NCI-H128 (cell line): ENCODE data around the gene ZNF14.
"Not testable (repeated sequence)": the region's sequence is repeated elsewhere in the genome, so short reads cannot be mapped to it uniquely, and the experiment has no call there.

ENCODE experiments used
- DNase-seq: peaks from one replicate; lab custom pipeline; 2025; ENCODE audit not compliant: unreplicated experiment; lab: John Stamatoyannopoulos, UW

The ZNF14 gene

DNA sequence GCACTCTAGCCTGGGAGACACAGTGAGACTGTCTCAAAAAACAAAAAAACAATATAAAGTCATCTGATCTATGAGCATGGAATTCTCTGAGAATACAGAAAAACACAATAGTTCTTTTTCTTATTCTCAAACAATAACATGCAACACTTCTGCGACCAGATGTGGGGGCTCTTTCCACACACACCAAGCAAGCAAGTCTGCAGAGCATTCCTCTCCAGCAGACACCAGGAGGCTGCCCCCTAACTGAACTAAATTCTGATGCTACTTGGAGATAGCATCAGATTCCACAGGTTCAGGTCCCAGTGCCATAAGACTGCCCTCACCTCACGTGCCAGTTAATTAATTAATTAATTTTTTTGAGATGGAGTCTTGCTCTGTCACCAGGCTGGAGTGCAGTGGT lies 36.5 kb downstream of the ZNF14 start:
- DNase-seq = no peak

DNA sequence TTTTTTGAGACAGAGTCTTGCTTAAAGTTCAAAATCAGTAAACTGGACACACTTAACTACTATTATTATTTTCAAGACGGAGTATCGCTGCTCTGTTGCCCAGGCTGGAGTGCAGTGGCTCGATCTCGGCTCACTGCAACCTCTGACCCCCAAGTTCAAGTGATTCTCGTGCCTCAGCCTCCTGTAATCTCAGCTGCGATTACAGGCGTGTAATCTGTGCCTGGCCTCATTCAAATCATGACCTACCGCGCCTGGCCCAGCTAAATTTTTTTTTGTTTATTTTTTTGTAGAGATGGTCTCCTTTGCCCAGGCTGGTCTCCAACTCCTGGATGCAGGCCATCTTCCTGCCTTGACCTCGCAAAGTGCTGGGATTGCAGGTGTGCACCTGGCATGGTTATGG lies 41.2 kb downstream of the ZNF14 start:
- DNase-seq = no peak

DNA sequence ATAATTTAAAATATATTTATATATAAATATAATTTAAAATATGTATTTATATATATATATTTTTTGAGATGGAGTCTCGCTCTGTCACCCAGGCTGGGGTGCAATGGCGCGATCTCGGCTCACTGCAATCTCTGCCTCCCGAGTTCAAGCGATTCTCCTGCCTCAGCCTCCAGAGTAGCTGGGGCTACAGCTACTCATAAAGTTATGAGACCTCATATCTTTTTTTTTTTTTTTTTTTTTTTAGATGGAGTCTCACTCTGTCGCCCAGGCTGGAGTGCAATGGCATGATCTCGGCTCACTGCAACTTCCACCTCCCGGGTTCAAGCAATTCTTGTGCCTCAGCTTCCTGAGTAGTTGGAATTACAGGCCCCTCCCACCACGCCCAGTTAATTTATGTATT lies 43.9 kb downstream of the ZNF14 start:
- not testable (repeated sequence) for DNase-seq

DNA sequence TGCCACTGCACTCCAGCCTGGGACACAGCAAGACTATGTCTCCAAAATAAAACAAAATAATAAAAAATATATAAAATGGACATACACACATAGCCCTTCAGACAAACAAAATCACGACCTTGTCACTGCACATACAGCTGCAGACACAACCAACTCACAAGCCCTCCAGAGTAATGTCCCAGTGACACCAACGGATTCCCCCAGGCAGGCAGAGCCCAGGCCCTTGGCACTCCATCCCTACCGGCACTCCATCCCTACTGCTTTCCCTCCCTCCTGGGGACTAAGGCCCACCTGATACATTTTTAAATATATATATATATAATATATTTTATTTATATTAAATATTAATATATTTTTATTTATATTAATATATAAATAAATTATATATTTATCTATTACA lies 45.8 kb downstream of the ZNF14 start:
- DNase-seq = no peak

DNA sequence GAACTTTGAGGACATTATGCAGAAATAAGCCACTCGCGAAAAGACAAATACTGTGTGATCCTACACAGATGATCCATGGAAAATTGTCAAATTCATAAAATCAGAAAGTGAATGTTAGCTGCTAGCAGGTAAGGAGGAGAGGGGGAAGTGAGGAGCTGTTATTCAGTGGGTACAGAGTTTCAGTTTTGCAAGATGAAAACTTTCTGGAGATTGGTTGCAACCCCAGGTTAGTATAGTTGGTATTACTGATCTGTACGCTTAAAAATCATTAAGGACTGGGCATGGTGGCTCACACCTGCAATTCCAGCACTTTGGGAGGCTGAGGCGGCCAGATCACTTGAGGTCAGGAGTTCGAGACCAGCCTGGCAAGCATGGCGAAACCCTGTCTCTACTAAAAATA lies 46.3 kb downstream of the ZNF14 start:
- DNase-seq = no peak

- not testable (repeated sequence) for DNase-seq
Observed at GRCh38 chr19:19686119-19686518, 46.8 kb downstream of the ZNF14 start.

DNA sequence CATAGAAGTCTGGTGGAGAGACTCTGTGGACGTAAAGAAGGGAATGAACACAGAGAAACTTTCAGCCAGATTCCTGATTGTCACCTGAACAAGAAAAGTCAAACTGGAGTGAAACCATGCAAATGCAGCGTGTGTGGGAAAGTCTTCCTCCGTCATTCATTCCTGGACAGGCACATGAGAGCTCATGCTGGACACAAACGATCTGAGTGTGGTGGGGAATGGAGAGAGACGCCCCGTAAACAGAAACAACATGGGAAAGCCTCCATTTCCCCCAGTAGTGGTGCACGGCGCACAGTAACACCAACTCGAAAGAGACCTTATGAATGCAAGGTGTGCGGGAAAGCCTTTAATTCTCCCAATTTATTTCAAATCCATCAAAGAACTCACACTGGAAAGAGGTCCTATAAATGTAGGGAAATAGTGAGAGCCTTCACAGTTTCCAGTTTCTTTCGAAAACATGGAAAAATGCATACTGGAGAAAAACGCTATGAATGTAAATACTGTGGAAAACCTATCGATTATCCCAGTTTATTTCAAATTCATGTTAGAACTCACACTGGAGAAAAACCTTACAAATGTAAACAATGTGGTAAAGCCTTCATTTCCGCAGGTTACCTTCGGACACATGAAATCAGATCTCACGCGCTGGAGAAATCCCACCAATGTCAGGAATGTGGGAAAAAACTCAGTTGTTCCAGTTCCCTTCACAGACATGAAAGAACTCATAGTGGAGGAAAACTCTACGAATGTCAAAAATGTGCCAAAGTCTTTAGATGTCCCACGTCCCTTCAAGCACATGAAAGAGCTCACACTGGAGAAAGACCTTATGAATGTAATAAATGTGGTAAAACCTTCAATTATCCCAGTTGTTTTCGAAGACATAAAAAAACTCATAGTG lies 53.5 kb downstream of the ZNF14 start:
- no peak for DNase-seq

DNA sequence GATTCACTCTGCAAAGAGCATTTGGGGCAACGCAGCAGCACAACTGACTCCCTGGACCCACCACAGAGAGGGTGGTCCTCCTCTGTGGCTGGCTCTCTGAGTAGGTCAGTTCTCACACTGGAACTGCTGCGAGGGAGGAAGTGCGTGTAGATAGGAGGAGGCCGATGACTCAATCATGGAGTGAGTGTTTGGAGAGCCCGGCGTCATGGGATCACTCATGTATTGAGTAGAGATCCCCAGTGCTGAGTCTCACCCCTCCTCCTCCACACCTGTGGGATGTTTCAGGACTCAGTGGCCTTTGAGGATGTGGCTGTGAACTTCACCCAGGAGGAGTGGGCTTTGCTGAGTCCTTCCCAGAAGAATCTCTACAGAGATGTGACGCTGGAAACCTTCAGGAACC lies 55.3 kb downstream of the ZNF14 start:
- DNase-seq = no peak

DNA sequence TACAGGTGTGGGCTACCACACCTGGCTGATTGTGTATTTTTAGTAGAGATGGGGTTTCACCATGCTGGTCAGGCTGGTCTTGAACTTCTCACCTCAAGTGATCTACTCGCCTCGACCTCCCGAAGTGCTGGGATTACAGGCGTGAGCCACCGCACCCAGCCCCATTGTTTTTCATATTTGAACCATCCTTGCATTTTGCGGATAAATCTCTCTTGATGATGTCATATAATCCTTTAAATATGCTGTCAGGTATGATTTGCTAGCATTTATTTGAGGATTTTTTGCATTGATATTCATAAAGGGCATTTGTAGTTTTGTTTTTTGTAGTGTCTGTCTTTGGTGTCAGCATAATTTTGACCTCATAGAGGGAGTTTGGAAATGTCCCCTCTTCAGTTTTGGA lies 58.6 kb downstream of the ZNF14 start:
- DNase-seq = no peak

DNA sequence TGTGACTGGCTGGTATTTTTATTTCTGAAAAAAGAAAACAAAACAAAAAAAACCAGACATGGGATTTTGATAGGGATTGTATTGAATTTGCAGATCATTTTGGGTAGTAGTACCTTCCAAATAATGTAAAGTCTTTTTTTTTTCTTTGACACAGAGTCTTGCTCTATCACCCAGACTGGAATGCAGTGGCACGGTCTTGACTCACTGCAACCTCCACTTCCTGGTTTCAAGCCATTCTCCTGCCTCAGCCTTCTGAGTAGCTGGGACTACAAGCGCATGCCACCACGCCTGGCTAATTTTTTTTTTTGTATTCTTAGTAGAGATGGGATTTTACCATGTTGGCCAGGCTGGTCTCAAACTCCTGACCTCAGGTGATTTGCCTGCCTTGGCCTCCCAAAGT lies 60.1 kb downstream of the ZNF14 start:
- DNase-seq = no peak

DNA sequence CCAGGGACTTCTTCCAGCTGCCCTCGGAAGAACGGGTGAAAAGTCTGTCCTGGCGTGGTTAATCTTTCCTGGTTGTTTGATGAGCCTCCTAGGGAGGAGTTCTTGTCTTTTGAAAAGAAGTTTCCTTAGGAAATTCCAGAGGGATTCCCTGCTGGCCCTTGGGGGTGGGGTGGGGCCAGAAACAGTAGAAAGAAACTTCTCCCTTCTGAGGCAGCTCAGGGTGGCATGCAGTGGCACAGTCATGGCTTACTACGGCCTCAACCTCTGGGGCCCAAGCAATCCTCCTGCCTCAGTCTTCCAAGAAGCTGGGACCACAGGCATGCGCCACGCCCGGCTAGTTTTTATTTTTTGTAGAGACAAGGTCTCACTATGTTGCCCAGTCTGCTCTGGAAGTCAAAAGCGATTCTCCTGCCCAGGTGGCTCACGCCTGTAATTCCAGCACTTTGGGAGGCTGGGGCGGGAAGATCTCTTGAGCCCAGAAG lies 62.8 kb downstream of the ZNF14 start:
- DNase-seq = no peak

- peak; percentile 95 for DNase-seq
Observed at GRCh38 chr19:19668230-19669012, 64.5 kb downstream of the ZNF14 start, which contains the start of gene ZNF101. TSS of gene ZNF101 (plus strand) at chr19:19668839. CDS start at chr19:19668964, 125 bp downstream.

DNA sequence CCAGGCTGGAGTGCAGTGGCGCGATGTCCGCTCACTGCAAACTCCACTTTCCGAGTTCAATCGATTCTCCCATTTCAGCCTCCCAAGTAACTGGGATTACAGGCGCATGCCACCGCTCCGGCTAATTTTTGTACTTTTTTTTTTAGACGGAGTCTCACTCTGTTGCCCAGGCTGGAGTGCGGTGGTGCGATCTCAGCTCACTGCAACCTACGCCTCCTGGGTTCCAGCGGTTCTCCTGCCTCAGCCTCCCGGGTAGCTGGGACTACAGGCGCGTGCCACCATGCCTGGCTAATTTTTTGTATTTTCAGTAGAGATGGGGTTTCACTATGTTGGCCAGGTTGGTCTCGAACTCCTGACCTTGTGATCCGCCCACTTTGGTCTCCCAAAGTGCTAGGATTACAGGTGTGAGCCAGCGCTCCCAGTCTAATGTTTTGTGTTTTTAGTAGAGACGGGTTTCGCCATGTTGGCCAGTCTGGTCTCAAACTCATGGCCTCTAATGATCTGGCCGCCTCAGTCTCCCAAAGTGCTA lies 67.4 kb downstream of the ZNF14 start:
- DNase-seq = not testable (repeated sequence)

DNA sequence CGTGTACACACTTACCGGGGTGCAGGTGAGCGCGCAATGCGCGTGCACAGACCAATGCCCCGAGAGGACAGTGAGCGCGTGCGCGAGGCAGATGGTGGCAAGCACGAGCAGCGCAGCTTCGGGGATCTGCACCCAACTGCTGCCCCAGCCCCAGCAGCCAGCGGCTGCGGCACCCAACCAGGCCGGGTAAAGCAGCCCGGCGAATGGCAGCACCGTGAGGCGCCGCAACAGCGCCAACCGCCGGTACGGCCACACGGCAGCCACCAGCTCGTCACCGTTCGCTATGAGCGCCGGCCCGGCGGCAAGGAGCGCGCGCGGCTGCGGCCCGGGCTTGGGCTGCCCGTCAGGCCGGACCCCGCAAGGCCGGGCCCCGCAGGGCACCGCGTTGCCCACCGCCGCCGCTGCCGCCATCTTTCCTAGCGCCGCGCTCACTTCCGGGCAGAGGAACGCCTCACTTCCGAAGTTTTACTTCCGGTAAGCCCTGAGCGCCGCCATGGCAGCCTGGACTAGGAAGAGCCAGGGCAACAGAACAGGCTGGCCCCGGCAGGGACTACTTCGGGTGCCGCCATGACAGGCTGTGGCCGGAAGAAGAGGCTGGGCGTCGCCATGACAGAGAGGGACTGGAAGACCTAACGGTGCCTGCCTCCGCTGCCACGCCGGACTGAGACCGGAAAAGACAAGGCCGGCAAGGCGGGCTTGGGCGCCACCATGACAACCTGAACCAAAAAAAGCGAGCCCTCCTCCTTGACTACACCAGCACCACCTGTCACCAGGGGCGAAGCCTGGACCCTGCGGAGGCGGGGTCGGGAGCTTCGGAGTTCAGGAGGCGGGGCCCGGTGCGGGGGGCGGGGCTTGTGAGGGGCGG lies 69.4 kb downstream of the ZNF14 start, which contains the start of gene ATP13A1:
ATP13A1 (minus strand) TSS at position 421 of the 865 bp plus-strand sequence; CDS start at position 411, 10 bp downstream.
- DNase-seq = peak; percentile 96

DNA sequence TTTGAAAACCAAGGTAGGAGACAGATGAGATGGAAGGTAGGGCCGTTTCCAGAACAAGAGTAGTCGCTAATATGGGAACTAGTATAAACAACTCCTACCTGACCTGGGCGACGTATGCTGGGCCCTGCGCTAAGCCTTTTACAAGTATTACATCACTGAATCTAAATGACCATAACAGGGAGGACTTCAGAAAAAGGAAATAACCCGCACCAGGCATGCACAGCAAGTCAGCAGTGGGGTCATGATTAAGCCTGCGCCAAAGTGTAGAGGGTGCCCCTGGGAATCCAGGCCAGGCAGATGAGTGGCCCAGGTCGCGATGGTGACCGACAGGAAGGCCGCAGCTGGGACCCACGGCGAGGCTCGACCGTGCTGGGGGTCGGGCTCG lies 70.0 kb downstream of the ZNF14 start:
- DNase-seq = no peak

- DNase-seq = no peak
Observed at GRCh38 chr19:19662344-19662743, 70.6 kb downstream of the ZNF14 start.

- DNase-seq = no peak
Observed at GRCh38 chr19:19661675-19662251, 71.1 kb downstream of the ZNF14 start.

- DNase-seq = no peak
Observed at GRCh38 chr19:19661141-19661674, 71.7 kb downstream of the ZNF14 start.
